Measurements from ENCODE around the gene CNKSR1. TPM values are rescaled to one million over a fixed set of nuclear protein-coding genes. Genes with fewer than 3 reads are reported as not detected.

The CNKSR1 gene
- 2.2 TPM for polyA plus RNA-seq

- H3K36me3 Mint-ChIP-seq, result peaks cover 5% of the 10 kb centered on the region
- peaks cover 0 to 4% (median 0%) of the 10 kb centered on the region in 3 donors for H3K4me1 Mint-ChIP-seq
- H3K27me3 Mint-ChIP-seq, result no peaks in the 10 kb centered on the region
- no peaks in the 10 kb centered on the region for H3K9me3 Mint-ChIP-seq
- peak within 1 kb of the TSS in 1 of 3 donors; percentile 31 for H3K27ac Mint-ChIP-seq
- H3K4me3 Mint-ChIP-seq, result peak within 1 kb of the TSS in 3 of 4 donors; percentile 34 to 61 (median 58)
Observed at GRCh38 chr1:26177182-26177684, at the start of gene CNKSR1. Gene CNKSR1 (plus strand): TSS chr1:26177491. CDS start chr1:26177548, 57 bp downstream.

GRCh38 chr1:26129778-26130177 lies 47.5 kb upstream of the CNKSR1 start:
- no peak overlapping the region for H3K4me3 Mint-ChIP-seq
- peaks cover 0 to 3% (median 0%) of the 10 kb centered on the region in 3 donors for H3K9me3 Mint-ChIP-seq
- peaks cover 7 to 9% (median 8%) of the 10 kb centered on the region in 3 donors for H3K4me1 Mint-ChIP-seq
- H3K27ac Mint-ChIP-seq, result no peak overlapping the region
- no peaks in the 10 kb centered on the region for H3K36me3 Mint-ChIP-seq
- peaks cover 7% of the 10 kb centered on the region for H3K27me3 Mint-ChIP-seq

DNA sequence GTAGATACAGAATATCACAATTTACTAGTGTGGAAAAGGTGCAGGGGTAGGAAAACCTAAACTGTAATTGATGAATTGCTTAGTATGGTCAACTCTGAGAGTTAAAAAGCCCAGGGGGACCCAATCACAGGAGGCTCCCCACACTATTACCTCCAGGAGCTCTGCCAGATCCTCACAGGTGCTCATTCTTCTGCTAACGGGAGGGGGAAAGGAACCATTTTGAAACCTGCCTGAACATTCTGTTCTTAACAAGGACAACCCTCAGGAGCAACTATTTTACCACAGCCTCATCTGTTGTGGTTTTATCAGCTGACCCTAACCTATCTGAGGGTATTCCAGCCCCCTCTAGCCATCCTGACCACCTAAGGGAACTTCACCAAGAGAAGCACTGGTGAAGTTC lies 46.6 kb upstream of the CNKSR1 start:
- Mint-ChIP-seq H3K27ac (no peak overlapping the region), H3K4me1 (peaks cover 7 to 9% (median 8%) of the 10 kb centered on the region in 3 donors), H3K4me3 (no peak overlapping the region), H3K36me3 (no peaks in the 10 kb centered on the region), H3K27me3 (peaks cover 7% of the 10 kb centered on the region), H3K9me3 (peaks cover 0 to 3% (median 0%) of the 10 kb centered on the region in 3 donors)

- Mint-ChIP-seq H3K36me3 (no peaks in the 10 kb centered on the region), H3K4me3 (no peak overlapping the region), H3K4me1 (peaks cover 0 to 2% (median 2%) of the 10 kb centered on the region in 3 donors), H3K27me3 (peaks cover 7% of the 10 kb centered on the region), H3K9me3 (peaks cover 0 to 3% (median 0%) of the 10 kb centered on the region in 3 donors), H3K27ac (no peak overlapping the region)
Observed at GRCh38 chr1:26132128-26132833, 45.0 kb upstream of the CNKSR1 start.

DNA sequence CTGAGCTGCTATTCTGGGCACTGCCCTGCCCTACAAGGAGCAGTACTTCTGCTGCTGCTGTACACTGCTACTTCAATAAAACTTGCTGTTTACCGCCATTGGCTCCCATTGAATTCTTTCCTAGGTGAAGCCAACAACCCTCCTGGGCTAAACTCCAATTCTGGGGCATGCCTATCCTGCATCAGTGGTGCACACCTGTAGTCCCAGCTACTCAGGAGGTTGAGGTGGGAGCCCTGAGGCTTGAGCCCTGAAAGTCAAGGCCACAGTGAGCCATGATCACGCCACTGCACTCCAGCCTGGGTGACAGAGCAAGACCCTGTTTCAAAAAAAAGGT lies 44.5 kb upstream of the CNKSR1 start:
- peaks cover 5% of the 10 kb centered on the region for H3K27me3 Mint-ChIP-seq
- H3K36me3 Mint-ChIP-seq, result no peaks in the 10 kb centered on the region
- peaks cover 0 to 2% (median 0%) of the 10 kb centered on the region in 3 donors for H3K4me1 Mint-ChIP-seq
- H3K27ac Mint-ChIP-seq, result peak overlapping the region in 1 of 3 donors; percentile 57
- H3K9me3 Mint-ChIP-seq, result peaks cover 0 to 3% (median 0%) of the 10 kb centered on the region in 3 donors
- H3K4me3 Mint-ChIP-seq, result no peak overlapping the region

- Mint-ChIP-seq H3K27me3 (peaks cover 3% of the 10 kb centered on the region), H3K4me3 (no peak overlapping the region), H3K4me1 (peaks cover 0 to 2% (median 0%) of the 10 kb centered on the region in 3 donors), H3K36me3 (no peaks in the 10 kb centered on the region), H3K27ac (no peak overlapping the region), H3K9me3 (peaks cover 0 to 3% (median 0%) of the 10 kb centered on the region in 3 donors)
Observed at GRCh38 chr1:26134466-26134865, 42.8 kb upstream of the CNKSR1 start.

GRCh38 chr1:26138974-26139558 lies 38.2 kb upstream of the CNKSR1 start:
- H3K27me3 Mint-ChIP-seq, result no peaks in the 10 kb centered on the region
- H3K4me1 Mint-ChIP-seq, result no peaks in the 10 kb centered on the region
- no peaks in the 10 kb centered on the region for H3K9me3 Mint-ChIP-seq
- H3K36me3 Mint-ChIP-seq, result no peaks in the 10 kb centered on the region
- H3K4me3 Mint-ChIP-seq, result no peak overlapping the region
- no peak overlapping the region for H3K27ac Mint-ChIP-seq

DNA sequence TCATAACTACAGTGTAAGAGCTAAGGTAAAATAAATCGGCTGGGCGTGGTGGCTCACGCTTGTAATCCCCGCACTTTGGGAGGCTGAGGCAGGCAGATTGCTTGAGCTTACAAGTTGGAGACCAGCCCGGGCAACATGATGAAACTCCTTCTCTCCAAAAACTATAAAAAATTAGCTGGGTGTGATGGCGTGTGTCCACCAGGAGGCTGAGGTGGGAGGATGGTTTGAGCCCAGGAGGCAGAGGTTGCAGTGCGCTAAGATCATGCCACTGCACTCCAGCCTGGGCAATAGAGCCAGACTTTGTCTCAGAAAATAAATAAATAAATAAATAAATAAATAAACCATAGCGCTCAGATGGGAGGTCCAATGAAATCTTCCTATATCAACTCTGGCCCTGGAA lies 35.1 kb upstream of the CNKSR1 start:
- peaks cover 2 to 5% (median 3%) of the 10 kb centered on the region in 3 donors for H3K4me1 Mint-ChIP-seq
- no peaks in the 10 kb centered on the region for H3K9me3 Mint-ChIP-seq
- H3K27me3 Mint-ChIP-seq, result peaks cover 8% of the 10 kb centered on the region
- no peak overlapping the region for H3K27ac Mint-ChIP-seq
- H3K36me3 Mint-ChIP-seq, result no peaks in the 10 kb centered on the region
- H3K4me3 Mint-ChIP-seq, result no peak overlapping the region

GRCh38 chr1:26145041-26145959 lies 32.0 kb upstream of the CNKSR1 start:
- H3K4me3 Mint-ChIP-seq, result peak overlapping the region in 1 of 4 donors; percentile 58
- peaks cover 2 to 5% (median 3%) of the 10 kb centered on the region in 3 donors for H3K4me1 Mint-ChIP-seq
- H3K36me3 Mint-ChIP-seq, result no peaks in the 10 kb centered on the region
- peaks cover 20% of the 10 kb centered on the region for H3K27me3 Mint-ChIP-seq
- no peak overlapping the region for H3K27ac Mint-ChIP-seq
- no peaks in the 10 kb centered on the region for H3K9me3 Mint-ChIP-seq

- H3K27ac Mint-ChIP-seq, result no peak overlapping the region
- H3K9me3 Mint-ChIP-seq, result no peaks in the 10 kb centered on the region
- H3K36me3 Mint-ChIP-seq, result no peaks in the 10 kb centered on the region
- H3K4me1 Mint-ChIP-seq, result peaks cover 2 to 5% (median 3%) of the 10 kb centered on the region in 3 donors
- H3K4me3 Mint-ChIP-seq, result no peak overlapping the region
- peaks cover 20% of the 10 kb centered on the region for H3K27me3 Mint-ChIP-seq
Observed at GRCh38 chr1:26145960-26146294, 31.4 kb upstream of the CNKSR1 start.

DNA sequence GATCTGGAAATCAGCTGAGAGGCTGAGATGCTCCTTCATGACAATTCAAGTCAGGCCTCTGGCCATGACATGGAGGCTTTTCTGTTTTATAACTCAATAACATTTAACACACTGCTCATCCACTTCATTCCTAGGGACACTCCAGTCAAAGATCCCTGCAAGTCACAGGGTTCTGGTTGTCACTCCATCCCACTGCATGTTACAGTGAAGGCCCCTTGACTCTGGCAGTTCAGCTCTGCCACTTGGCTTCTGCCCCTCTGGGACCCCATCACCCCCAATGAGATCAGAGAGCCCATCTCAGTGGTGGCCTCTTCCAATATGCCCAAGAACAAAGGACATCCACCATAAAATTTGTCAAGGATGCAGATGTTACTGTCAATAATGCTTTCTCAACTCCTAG lies 28.4 kb upstream of the CNKSR1 start:
- H3K36me3 Mint-ChIP-seq, result no peaks in the 10 kb centered on the region
- peaks cover 2 to 5% (median 3%) of the 10 kb centered on the region in 3 donors for H3K4me1 Mint-ChIP-seq
- no peaks in the 10 kb centered on the region for H3K9me3 Mint-ChIP-seq
- no peak overlapping the region for H3K27ac Mint-ChIP-seq
- peaks cover 21% of the 10 kb centered on the region for H3K27me3 Mint-ChIP-seq
- H3K4me3 Mint-ChIP-seq, result no peak overlapping the region

- Mint-ChIP-seq H3K27me3 (peaks cover 29% of the 10 kb centered on the region), H3K36me3 (peaks cover 2% of the 10 kb centered on the region), H3K4me3 (peak overlapping the region in 1 of 4 donors; percentile 10), H3K4me1 (no peaks in the 10 kb centered on the region), H3K27ac (peak overlapping the region in 1 of 3 donors; percentile 59), H3K9me3 (no peaks in the 10 kb centered on the region)
Observed at GRCh38 chr1:26153966-26154532, 23.2 kb upstream of the CNKSR1 start.

DNA sequence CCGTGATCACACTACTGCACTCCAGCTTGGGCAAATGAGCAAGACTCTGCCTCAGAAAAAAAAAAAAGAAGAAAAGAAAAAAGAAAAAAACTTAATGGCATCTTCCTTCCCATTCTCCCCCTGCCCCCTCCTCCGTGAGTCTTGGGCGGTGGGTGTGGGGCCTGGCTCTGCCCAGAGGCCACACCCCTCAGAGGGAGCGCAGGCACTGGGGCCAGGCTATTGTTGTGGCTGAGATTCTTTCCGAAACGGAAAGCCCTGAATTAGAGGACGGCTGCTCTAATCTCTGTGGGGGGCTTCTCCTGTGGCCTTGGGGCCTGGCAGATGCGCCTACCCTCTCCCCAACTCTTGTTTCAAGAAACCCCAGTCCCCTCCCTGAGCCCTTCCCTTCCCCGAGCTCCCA lies 22.5 kb upstream of the CNKSR1 start:
- no peaks in the 10 kb centered on the region for H3K4me1 Mint-ChIP-seq
- H3K27ac Mint-ChIP-seq, result no peak overlapping the region
- H3K36me3 Mint-ChIP-seq, result peaks cover 2% of the 10 kb centered on the region
- no peak overlapping the region for H3K4me3 Mint-ChIP-seq
- no peaks in the 10 kb centered on the region for H3K9me3 Mint-ChIP-seq
- peaks cover 30% of the 10 kb centered on the region for H3K27me3 Mint-ChIP-seq

- Mint-ChIP-seq H3K4me1 (no peaks in the 10 kb centered on the region), H3K27ac (no peak overlapping the region), H3K4me3 (peak overlapping the region in 1 of 4 donors; percentile 58), H3K36me3 (peaks cover 2% of the 10 kb centered on the region), H3K27me3 (peaks cover 33% of the 10 kb centered on the region), H3K9me3 (no peaks in the 10 kb centered on the region)
Observed at GRCh38 chr1:26155370-26156284, 21.7 kb upstream of the CNKSR1 start.

Data from IgD-negative memory B cell (primary cell).